Heart left ventricle (tissue), 13 donors: ENCODE measurements around the gene LUC7L.
"Not testable (repeated sequence)": the region's sequence is repeated elsewhere in the genome, so short reads cannot be mapped to it uniquely, and the experiment has no call there.

Source experiments
- POLR2A ChIP-seq, 2 donors: fragments of 450-650 bp; IDR thresholded peaks; one replicate each; pipeline ENCODE4 v1.6.1; 2017; ENCODE audit warnings: antibody characterized with exemption in 2 of 2, mild to moderate bottlenecking in 2 of 2, moderate library complexity in 2 of 2
- TF ChIP-seq, protein P1 (sequence below), 12 donors: fragments of 200-600 bp; sonication (generic) in 4 of 12; IDR thresholded peaks; one replicate each; pipeline versions ENCODE4 v1.5.0 to v1.8.0; 2018 to 2022; ENCODE audit warnings: antibody characterized with exemption in 12 of 12, mild to moderate bottlenecking in 5 of 12
- donor health status: ischemic (EF 13 %, LVEDD 7.1; RV severe dilation, severe dysfunction).
- donor health status: DM: no; HTN: yes; CAD: no.
- donor health status: DM: no; HTN: no; CAD: no.
- donor health status: ischemic (EF 25% LVEDD 6.9; RV normal size, moderate dysfunction).
- donor health status: ischemic (EF 25% LVEDD 5.7; RV mildly dilated, moderate dysfunction).
- donor health status: ischemic (EF 35%, LVEDD 5.7; RV mildly dilated, moderate dysfunction).
- donor health status: nonischemic (EF 11% LVEDD 7.7; RV severe dilation, severe dysfunction).
- donor health status: DM: yes; HTN: yes; CAD: no.
- donor health status: PGD.
- donor health status: ischemic (EF 29% LVEDD 5.4; RV normal size, mild dysfunction).
- donor health status: nonischemic (EF 23%, LVEDD 6.1; RV moderate dilation, normal function).

GRCh38 chr16:173211-173854 lies 55.9 kb downstream of the LUC7L start:
- TF ChIP-seq, protein P1, sequence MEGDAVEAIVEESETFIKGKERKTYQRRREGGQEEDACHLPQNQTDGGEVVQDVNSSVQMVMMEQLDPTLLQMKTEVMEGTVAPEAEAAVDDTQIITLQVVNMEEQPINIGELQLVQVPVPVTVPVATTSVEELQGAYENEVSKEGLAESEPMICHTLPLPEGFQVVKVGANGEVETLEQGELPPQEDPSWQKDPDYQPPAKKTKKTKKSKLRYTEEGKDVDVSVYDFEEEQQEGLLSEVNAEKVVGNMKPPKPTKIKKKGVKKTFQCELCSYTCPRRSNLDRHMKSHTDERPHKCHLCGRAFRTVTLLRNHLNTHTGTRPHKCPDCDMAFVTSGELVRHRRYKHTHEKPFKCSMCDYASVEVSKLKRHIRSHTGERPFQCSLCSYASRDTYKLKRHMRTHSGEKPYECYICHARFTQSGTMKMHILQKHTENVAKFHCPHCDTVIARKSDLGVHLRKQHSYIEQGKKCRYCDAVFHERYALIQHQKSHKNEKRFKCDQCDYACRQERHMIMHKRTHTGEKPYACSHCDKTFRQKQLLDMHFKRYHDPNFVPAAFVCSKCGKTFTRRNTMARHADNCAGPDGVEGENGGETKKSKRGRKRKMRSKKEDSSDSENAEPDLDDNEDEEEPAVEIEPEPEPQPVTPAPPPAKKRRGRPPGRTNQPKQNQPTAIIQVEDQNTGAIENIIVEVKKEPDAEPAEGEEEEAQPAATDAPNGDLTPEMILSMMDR (IDR thresholded peaks at IDR 0.05): not testable (repeated sequence)
- TF ChIP-seq POLR2A (IDR thresholded peaks at IDR 0.05): not testable (repeated sequence)
